Fibroblast of villous mesenchyme (primary cell): ENCODE data around the gene ARHGAP28. TPM values are rescaled to one million over a fixed set of nuclear protein-coding genes. Genes with fewer than 3 reads are reported as not detected.

Source experiments
- DNase-seq: peaks from one replicate; pipeline ENCODE4 v3.0.0-alpha.2; 2010; ENCODE audit warnings: low read depth
- H3K4me3 ChIP-seq: 2 replicates; pipeline ENCODE4 v1.5.1; 2011; ENCODE audit warnings: low read depth, mild to moderate bottlenecking, low read length
- total RNA-seq: library from RNA; depleted of rRNA; stranded (reverse); fragments of >200 nt; gene quantifications from 2 replicates; pipeline ENCODE4 v1.2.3, GENCODE V29; 2012
- TF ChIP-seq, protein P1 (sequence below): IDR thresholded peaks from 2 replicates; pipeline ENCODE4 v1.5.1; 2012; ENCODE audit warnings: low read depth, mild to moderate bottlenecking, low read length; ENCODE audit not compliant: insufficient read depth

ARHGAP28 gene
- total RNA-seq, 1 donor, result 6.0 TPM

DNA sequence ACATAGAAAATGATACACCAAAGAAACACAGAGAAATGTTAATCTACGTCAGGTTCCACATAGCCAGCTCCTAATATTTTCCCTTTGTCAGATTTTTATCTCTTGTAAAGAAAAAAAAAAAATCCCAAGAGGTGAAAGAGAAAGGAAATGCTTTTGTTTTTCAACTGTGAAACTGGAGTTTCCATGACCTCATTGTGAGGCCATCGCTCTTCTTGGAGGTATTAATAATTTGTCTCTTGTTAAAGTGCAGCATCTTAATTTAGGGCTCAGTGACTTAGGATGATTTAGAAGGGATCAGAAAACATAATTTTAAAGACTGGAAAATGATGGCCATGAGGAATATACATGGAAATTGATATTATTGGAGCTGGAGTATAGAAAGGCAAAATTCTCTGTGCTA lies 21.7 kb downstream of the ARHGAP28 start:
- TF ChIP-seq, protein P1, sequence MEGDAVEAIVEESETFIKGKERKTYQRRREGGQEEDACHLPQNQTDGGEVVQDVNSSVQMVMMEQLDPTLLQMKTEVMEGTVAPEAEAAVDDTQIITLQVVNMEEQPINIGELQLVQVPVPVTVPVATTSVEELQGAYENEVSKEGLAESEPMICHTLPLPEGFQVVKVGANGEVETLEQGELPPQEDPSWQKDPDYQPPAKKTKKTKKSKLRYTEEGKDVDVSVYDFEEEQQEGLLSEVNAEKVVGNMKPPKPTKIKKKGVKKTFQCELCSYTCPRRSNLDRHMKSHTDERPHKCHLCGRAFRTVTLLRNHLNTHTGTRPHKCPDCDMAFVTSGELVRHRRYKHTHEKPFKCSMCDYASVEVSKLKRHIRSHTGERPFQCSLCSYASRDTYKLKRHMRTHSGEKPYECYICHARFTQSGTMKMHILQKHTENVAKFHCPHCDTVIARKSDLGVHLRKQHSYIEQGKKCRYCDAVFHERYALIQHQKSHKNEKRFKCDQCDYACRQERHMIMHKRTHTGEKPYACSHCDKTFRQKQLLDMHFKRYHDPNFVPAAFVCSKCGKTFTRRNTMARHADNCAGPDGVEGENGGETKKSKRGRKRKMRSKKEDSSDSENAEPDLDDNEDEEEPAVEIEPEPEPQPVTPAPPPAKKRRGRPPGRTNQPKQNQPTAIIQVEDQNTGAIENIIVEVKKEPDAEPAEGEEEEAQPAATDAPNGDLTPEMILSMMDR, result no peak
- H3K4me3 ChIP-seq, result no peak overlapping the region
- no peak for DNase-seq

DNA sequence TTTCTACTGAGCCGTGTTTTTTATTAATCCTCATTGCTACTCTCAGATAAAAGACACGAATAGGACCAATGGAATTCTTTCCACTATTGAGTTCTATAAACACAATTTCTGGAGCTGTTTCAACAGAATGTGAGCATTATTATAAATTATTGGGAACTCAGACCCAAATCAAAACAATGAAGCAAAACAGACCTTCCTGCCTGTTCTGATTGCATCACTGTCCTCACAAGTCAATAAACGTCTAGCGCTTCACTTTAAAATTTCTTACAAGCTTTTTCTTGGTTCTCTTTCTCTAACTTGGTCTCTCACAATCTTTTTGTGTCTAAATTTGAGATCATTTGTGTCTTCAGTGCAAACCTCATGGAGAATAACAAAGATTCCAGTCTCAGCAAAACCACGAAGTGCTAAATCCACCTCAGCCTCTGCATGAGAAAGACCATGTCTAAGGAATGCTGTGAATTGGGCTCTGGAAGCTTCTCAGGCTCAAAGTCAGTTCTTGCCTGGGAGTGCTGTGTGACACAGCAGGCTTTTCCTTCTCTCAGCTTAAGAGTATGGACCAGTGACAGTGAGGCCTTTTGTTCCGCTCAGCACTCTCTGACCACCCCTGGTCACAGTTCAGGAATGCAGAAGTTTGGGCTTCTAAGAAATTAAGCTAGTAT lies 22.8 kb downstream of the ARHGAP28 start:
- TF ChIP-seq, protein P1, result no peak
- H3K4me3 ChIP-seq, result no peak overlapping the region

DNA sequence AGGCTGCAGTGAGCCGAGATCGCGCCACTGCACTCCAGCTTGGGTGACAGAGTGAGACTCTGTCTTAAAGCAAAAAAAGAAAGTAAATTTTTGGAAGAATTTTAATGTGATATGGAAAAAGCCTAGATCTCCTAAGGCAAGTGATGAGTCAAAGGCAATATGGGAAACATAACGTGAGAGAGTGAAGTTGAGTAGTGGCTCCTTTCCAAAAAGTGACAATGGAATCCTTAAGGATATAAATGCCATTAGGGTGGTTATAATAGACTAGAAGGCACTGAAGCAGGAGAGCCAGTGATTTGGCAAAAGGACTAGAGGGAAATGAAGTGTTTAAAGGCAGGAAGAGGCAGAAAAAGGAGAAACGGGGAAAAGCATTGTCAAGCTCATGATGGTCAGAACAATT lies 25.6 kb downstream of the ARHGAP28 start:
- no peak for DNase-seq
- no peak overlapping the region for H3K4me3 ChIP-seq
- TF ChIP-seq, protein P1, result no peak

More for the DNA sequence above, 22.8 kb downstream of the ARHGAP28 start:
- DNase-seq, result peak; percentile 78

DNA sequence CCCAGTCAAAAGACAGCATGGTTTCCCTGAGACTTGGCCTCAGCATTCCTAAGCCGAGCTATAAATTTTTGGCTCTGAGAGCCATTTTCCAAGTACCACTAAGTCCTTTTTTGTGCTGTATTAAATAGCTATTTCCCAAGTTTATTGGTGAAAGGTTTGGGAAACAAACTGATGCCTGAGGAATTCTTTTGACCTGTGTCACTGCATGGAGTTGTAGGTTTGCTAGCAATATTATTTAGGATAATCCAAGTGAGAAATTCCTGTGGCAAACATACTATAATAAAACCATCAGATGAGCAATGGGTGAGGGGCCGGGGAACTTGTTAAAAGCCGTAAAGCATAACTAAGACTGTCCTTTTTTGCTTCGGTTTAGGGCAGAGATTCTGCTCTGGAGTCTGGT lies 28.4 kb downstream of the ARHGAP28 start:
- DNase-seq, result peak; percentile 94
- H3K4me3 ChIP-seq, result peak overlapping the region; percentile 13
- TF ChIP-seq, protein P1, result no peak

DNA sequence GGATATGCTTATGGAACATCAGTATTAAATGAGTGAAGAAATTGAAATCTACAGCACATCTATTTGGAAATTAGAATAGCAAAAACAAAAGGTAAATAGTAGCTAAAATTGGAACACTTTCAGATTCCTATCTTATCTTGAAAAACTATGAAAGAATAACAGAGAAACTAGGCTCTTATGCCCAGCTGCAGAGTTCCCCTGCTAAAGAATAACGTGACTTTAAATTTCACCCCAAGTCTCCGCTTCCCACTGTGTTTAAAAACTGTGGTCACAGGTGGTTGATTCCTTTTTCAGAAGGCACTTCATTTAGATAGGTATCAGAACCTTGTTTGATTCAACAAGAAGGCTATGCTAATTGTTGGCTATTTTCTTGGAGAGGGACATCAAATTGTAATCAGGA lies 30.1 kb downstream of the ARHGAP28 start:
- no peak for DNase-seq
- H3K4me3 ChIP-seq, result no peak overlapping the region
- TF ChIP-seq, protein P1, result no peak

GRCh38 chr18:6763524-6763923 lies 34.0 kb downstream of the ARHGAP28 start:
- DNase-seq, result no peak

DNA sequence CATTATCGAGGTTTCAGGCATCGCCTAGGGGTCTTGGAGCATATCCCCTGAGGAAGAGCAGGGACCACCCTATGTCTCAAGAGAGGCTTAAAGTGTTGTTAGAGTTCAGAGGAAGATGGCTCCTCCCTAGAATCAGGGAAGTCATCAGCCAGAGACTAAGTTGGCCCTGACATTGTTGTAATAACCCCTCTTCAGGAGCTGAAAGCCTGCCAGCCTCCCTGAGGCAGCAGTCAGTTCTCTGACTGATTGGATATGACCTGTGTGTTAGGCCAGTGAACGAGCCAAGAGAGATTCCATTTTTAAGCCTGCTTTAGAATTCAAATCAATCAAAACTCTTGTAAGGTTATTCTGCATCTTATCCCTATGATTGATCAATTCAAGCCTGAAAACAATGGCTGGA lies 34.9 kb downstream of the ARHGAP28 start:
- TF ChIP-seq, protein P1, result no peak
- DNase-seq, result no peak
- no peak overlapping the region for H3K4me3 ChIP-seq

More at GRCh38 chr18:6763524-6763923, 34.0 kb downstream of the ARHGAP28 start:
- no peak overlapping the region for H3K4me3 ChIP-seq
- TF ChIP-seq, protein P1, result no peak
